GM23338 (cell line): Measurements from ENCODE around the gene REEP1. TPM values are rescaled to one million over a fixed set of nuclear protein-coding genes. Genes with fewer than 3 reads are reported as not detected.

Source experiments
- ATAC-seq: fragments of 200-7000 bp; cut with Tn5 transposase; 3 replicates; pipeline ENCODE4 v1.9.1; 2020
- DNase-seq: peaks from one replicate; pipeline ENCODE4 v3.0.0-alpha.2; 2015; ENCODE audit warnings: low spot score
- H2AFZ ChIP-seq: fragments of 200-600 bp; sonication (generic); 2 replicates; pipeline ENCODE4 v1.8.0; 2016; ENCODE audit warnings: antibody characterized with exemption, mild to moderate bottlenecking, moderate library complexity
- H3F3A ChIP-seq: fragments of 200-600 bp; sonication (generic); replicated peaks from 2 replicates; pipeline ENCODE4 v1.8.0; 2017; ENCODE audit warnings: antibody characterized with exemption, mixed run types, low read depth
- H3K27ac ChIP-seq: fragments of 200-600 bp; sonication (generic); 2 replicates; pipeline ENCODE4 v1.6.1; 2016; ENCODE audit warnings: low read depth
- H3K27me3 ChIP-seq: fragments of 200-600 bp; sonication (generic); 2 replicates; pipeline ENCODE4 v1.8.0; 2016; ENCODE audit warnings: mild to moderate bottlenecking, mixed run types, moderate library complexity; ENCODE audit not compliant: insufficient read depth
- H3K36me3 ChIP-seq: fragments of 200-600 bp; sonication (generic); 2 replicates; pipeline ENCODE4 v1.8.0; 2016; ENCODE audit warnings: mild to moderate bottlenecking; ENCODE audit not compliant: insufficient read depth
- H3K4me1 ChIP-seq: fragments of 200-600 bp; sonication (generic); 2 replicates; pipeline ENCODE4 v1.8.0; 2016; ENCODE audit warnings: mild to moderate bottlenecking, moderate library complexity; ENCODE audit not compliant: insufficient read depth
- H3K4me2 ChIP-seq: fragments of 200-600 bp; sonication (generic); 2 replicates; pipeline ENCODE4 v1.7.1; 2017; ENCODE audit warnings: mixed run types
- H3K4me3 ChIP-seq: fragments of 200-600 bp; sonication (generic); 2 replicates; pipeline ENCODE4 v1.6.1; 2016; ENCODE audit warnings: mixed run types
- H3K79me2 ChIP-seq: fragments of 200-600 bp; sonication (generic); replicated peaks from 2 replicates; pipeline ENCODE4 v1.8.0; 2017; ENCODE audit warnings: mild to moderate bottlenecking; ENCODE audit not compliant: insufficient read depth
- H3K9me2 ChIP-seq: fragments of 200-600 bp; sonication (generic); 2 replicates; pipeline ENCODE4 v1.8.0; 2017; ENCODE audit not compliant: insufficient read depth
- H4K20me1 ChIP-seq: fragments of 200-600 bp; sonication (generic); replicated peaks from 2 replicates; pipeline ENCODE4 v1.8.0; 2017; ENCODE audit warnings: mild to moderate bottlenecking; ENCODE audit not compliant: insufficient read depth
- H3K27ac Mint-ChIP-seq: 2 replicates; pipeline ENCODE4 v1.8.0; 2020; ENCODE audit warnings: inconsistent platforms, mild to moderate bottlenecking, moderate library complexity, mixed read lengths
- H3K27me3 Mint-ChIP-seq: 3 replicates; pipeline ENCODE4 v1.8.0; 2022; ENCODE audit warnings: low read depth, mild to moderate bottlenecking, moderate library complexity, mixed read lengths, inconsistent platforms; ENCODE audit not compliant: insufficient read depth, poor library complexity
- H3K36me3 Mint-ChIP-seq: 3 replicates; pipeline ENCODE4 v1.8.0; 2021; ENCODE audit warnings: low read depth, mild to moderate bottlenecking, inconsistent platforms, moderate library complexity, mixed read lengths
- H3K4me1 Mint-ChIP-seq: 3 replicates; pipeline ENCODE4 v1.8.0; 2020; ENCODE audit warnings: mild to moderate bottlenecking, inconsistent platforms, mixed read lengths
- H3K4me3 Mint-ChIP-seq: 3 replicates; pipeline ENCODE4 v1.8.0; 2021; ENCODE audit warnings: moderate library complexity, mild to moderate bottlenecking, inconsistent platforms, mixed read lengths
- H3K9me3 Mint-ChIP-seq: 3 replicates; pipeline ENCODE4 v1.8.0; 2020; ENCODE audit warnings: moderate library complexity, mild to moderate bottlenecking, inconsistent platforms, mixed read lengths
- CREB1 ChIP-seq: fragments of 250-450 bp; sonication (Bioruptor Pico); IDR thresholded peaks from 2 replicates; pipeline ENCODE4 v1.5.0; 2020; ENCODE audit warnings: low read depth, mild to moderate bottlenecking, moderate library complexity
- CTCF ChIP-seq, 2 experiments: fragments of 200-600 bp in 1 of 2; sonication (generic) in 1 of 2; conservative IDR thresholded peaks; 2 replicates each; pipeline versions ENCODE4 v1.5.1 to v1.6.1; 2016 to 2017; ENCODE audit warnings: antibody characterized with exemption in 2 of 2, low read depth in 2 of 2, mild to moderate bottlenecking in 2 of 2, moderate library complexity in 1 of 2
- ETS1 ChIP-seq: IDR thresholded peaks from 2 replicates; pipeline ENCODE4 v1.6.1; 2016; ENCODE audit warnings: antibody characterized with exemption
- EZH2 ChIP-seq: fragments of 200-600 bp; sonication (generic); IDR thresholded peaks from one replicate; pipeline ENCODE4 v1.8.0; 2017; ENCODE audit warnings: antibody characterized with exemption, mild to moderate bottlenecking, low read depth; ENCODE audit not compliant: unreplicated experiment
- EZH2phosphoT487 ChIP-seq: fragments of 200-600 bp; sonication (generic); IDR thresholded peaks from one replicate; pipeline ENCODE4 v1.8.1; 2018; ENCODE audit warnings: antibody characterized with exemption; ENCODE audit not compliant: unreplicated experiment
- NANOG ChIP-seq: IDR thresholded peaks from 2 replicates; pipeline ENCODE4 v1.6.1; 2016; ENCODE audit warnings: antibody characterized with exemption, borderline replicate concordance
- POLR2AphosphoS5 ChIP-seq: IDR thresholded peaks from 2 replicates; pipeline ENCODE4 v1.6.1; 2016; ENCODE audit warnings: antibody characterized with exemption, low read depth
- REST ChIP-seq: IDR thresholded peaks from one replicate; pipeline ENCODE4 v1.6.1; 2018; ENCODE audit warnings: antibody characterized with exemption; ENCODE audit not compliant: unreplicated experiment
- STAT1 ChIP-seq: IDR thresholded peaks from one replicate; pipeline ENCODE4 v1.6.1; 2016; ENCODE audit warnings: antibody characterized with exemption; ENCODE audit not compliant: unreplicated experiment
- ZNF114 ChIP-seq: fragments of 250-450 bp; sonication (Bioruptor Pico); IDR thresholded peaks from 2 replicates; pipeline ENCODE4 v1.5.0; 2020; ENCODE audit warnings: mild to moderate bottlenecking, moderate library complexity
- ZNF331 ChIP-seq: fragments of 250-450 bp; sonication (Bioruptor Pico); IDR thresholded peaks from 2 replicates; pipeline ENCODE4 v1.5.0; 2020; ENCODE audit warnings: low read depth, mild to moderate bottlenecking, moderate library complexity
- polyA plus RNA-seq: library from polyadenylated mRNA; unstranded; fragments of >200 nt; fragmentation: Nextera tagmentation; extraction: Ambion mirVana; gene quantifications from 2 replicates; pipeline ENCODE4 v1.2.1, GENCODE V29; 2016
- total RNA-seq: library from RNA; depleted of rRNA; stranded (reverse); fragments of >200 nt; shearing (Covaris generic); gene quantifications from 2 replicates; pipeline ENCODE4 v1.2.3, GENCODE V29; 2014

Gene REEP1
- total and polyA plus RNA-seq, 2 experiments from 2014 or later = 1.6 to 1.8 TPM

- TF ChIP-seq NANOG = no peak
- no peak for TF ChIP-seq EZH2phosphoT487
- TF ChIP-seq ETS1 = no peak
- no peak for TF ChIP-seq REST
These were observed 151.0 kb downstream of the REEP1 start (continued) for GRCh38 chr2:86186431-86186830.

- Histone ChIP-seq H3K4me3 (no peak overlapping the region), H3K27ac (peak overlapping the region; percentile 12; the same call in 1 of the 2 replicates), H3K4me2 (no peak overlapping the region), H3K36me3 (peaks cover 10% of the 10 kb centered on the region; the same call in 1 of the 2 replicates), H3K79me2 (peaks cover 100% of the 10 kb centered on the region), H3F3A (no peaks in the 10 kb centered on the region), H2AFZ (no peak overlapping the region), H4K20me1 (peaks cover 59% of the 10 kb centered on the region), H3K27me3 (no peaks in the 10 kb centered on the region), H3K9me2 (no peaks in the 10 kb centered on the region), H3K4me1 (no peaks in the 10 kb centered on the region; the same call in 1 of the 2 replicates)
- no peaks in the 10 kb centered on the region for H3K9me3 Mint-ChIP-seq
- DNase-seq (no peak), ATAC-seq (no peak)
- H3K27ac Mint-ChIP-seq = no peak overlapping the region
- H3K4me3 Mint-ChIP-seq = no peak overlapping the region
- no peaks in the 10 kb centered on the region for H3K27me3 Mint-ChIP-seq
- H3K4me1 Mint-ChIP-seq = no peaks in the 10 kb centered on the region; the same call in 1 of the 3 replicates
- peaks cover 10% of the 10 kb centered on the region for H3K36me3 Mint-ChIP-seq
- no peak for TF ChIP-seq CTCF (conservative IDR thresholded peaks at IDR 0.05; ENCODE audit: low read depth in 2 of 2)
- TF ChIP-seq EZH2 = no peak
- no peak for TF ChIP-seq ZNF331 (CRISPR knock-in tag)
- no peak for TF ChIP-seq CREB1 (CRISPR knock-in tag)
- no peak for TF ChIP-seq ZNF114 (CRISPR knock-in tag)
- TF ChIP-seq NANOG = no peak
- no peak for TF ChIP-seq EZH2phosphoT487
- no peak for TF ChIP-seq STAT1
- TF ChIP-seq POLR2AphosphoS5 = no peak
- TF ChIP-seq ETS1 = no peak
These were observed 151.8 kb downstream of the REEP1 start for GRCh38 chr2:86185517-86186212.
